Amniotic epithelial cell (primary cell): ENCODE results near the gene JPH4.
"Not testable (repeated sequence)": the region's sequence is repeated elsewhere in the genome, so short reads cannot be mapped to it uniquely, and the experiment has no call there.

ENCODE experiments used
- DNase-seq: peaks from one replicate; pipeline ENCODE4 v3.0.0-alpha.2; 2010; ENCODE audit warnings: low read depth

The JPH4 gene

GRCh38 chr14:23546450-23547035, 32.0 kb downstream of the JPH4 start:
- DNase-seq, result no peak

GRCh38 chr14:23545740-23546365, 32.7 kb downstream of the JPH4 start:
- no peak for DNase-seq

- no peak for DNase-seq
Measured at GRCh38 chr14:23544511-23545447, 33.8 kb downstream of the JPH4 start.

- DNase-seq, result no peak
Measured at GRCh38 chr14:23543403-23543802, 35.2 kb downstream of the JPH4 start.

GRCh38 chr14:23542261-23542660, 36.3 kb downstream of the JPH4 start:
- DNase-seq, result no peak

- DNase-seq, result no peak
Measured at GRCh38 chr14:23540141-23540469, 38.5 kb downstream of the JPH4 start.

GRCh38 chr14:23539248-23540140, 39.1 kb downstream of the JPH4 start:
- DNase-seq, result peak; percentile 32

GRCh38 chr14:23538785-23539184, 39.8 kb downstream of the JPH4 start:
- DNase-seq, result peak; percentile 37

- no peak for DNase-seq
Measured at GRCh38 chr14:23538050-23538718, 40.4 kb downstream of the JPH4 start.

GRCh38 chr14:23537351-23538049, 41.1 kb downstream of the JPH4 start:
- DNase-seq, result peak; percentile 29

- not testable (repeated sequence) for DNase-seq
Measured at GRCh38 chr14:23536906-23537305, 41.7 kb downstream of the JPH4 start.

GRCh38 chr14:23536494-23536893, 42.1 kb downstream of the JPH4 start:
- DNase-seq, result no peak

GRCh38 chr14:23535943-23536342, 42.6 kb downstream of the JPH4 start:
- DNase-seq, result no peak

- DNase-seq, result no peak
Measured at GRCh38 chr14:23533652-23534435, 44.7 kb downstream of the JPH4 start.

- DNase-seq, result no peak
Measured at GRCh38 chr14:23532658-23533057, 45.9 kb downstream of the JPH4 start.

GRCh38 chr14:23531391-23531790, 47.2 kb downstream of the JPH4 start:
- no peak for DNase-seq

- DNase-seq, result no peak
Measured at GRCh38 chr14:23530375-23531055, 48.1 kb downstream of the JPH4 start.

- DNase-seq, result no peak
Measured at GRCh38 chr14:23529016-23529415, 49.6 kb downstream of the JPH4 start.

GRCh38 chr14:23528555-23528954, 50.0 kb downstream of the JPH4 start:
- DNase-seq, result no peak
